ENCODE results near the gene CACNB4. TPM values are rescaled to one million over a fixed set of nuclear protein-coding genes. Genes with fewer than 3 reads are reported as not detected.

CACNB4 gene
- total RNA-seq, 1 experiment from 2014 or later: 0.11 TPM

- DNase-seq (ENCODE audit: low read depth): peak; percentile 2
These were observed 238.2 kb downstream of the CACNB4 start for GRCh38 chr2:151860613-151861146.

GRCh38 chr2:151860210-151860609 is 238.6 kb downstream of the CACNB4 start:
- DNase-seq (ENCODE audit: low read depth): peak; percentile 2

- DNase-seq (ENCODE audit: low read depth): no peak
These were observed 241.2 kb downstream of the CACNB4 start for GRCh38 chr2:151857650-151858049.

- no peak for DNase-seq (ENCODE audit: low read depth)
These were observed 243.7 kb downstream of the CACNB4 start for GRCh38 chr2:151855111-151855510.

GRCh38 chr2:151853070-151853758 is 245.6 kb downstream of the CACNB4 start:
- DNase-seq (ENCODE audit: low read depth): peak; percentile 2

GRCh38 chr2:151852260-151853069 is 246.4 kb downstream of the CACNB4 start:
- DNase-seq (ENCODE audit: low read depth): peak; percentile 80

- peak; percentile 47 for DNase-seq (ENCODE audit: low read depth)
These were observed 247.1 kb downstream of the CACNB4 start for GRCh38 chr2:151851761-151852160.

GRCh38 chr2:151849413-151850010 is 249.3 kb downstream of the CACNB4 start:
- DNase-seq (ENCODE audit: low read depth): no peak

GRCh38 chr2:151845884-151846283 is 253.0 kb downstream of the CACNB4 start:
- DNase-seq (ENCODE audit: low read depth): no peak

- DNase-seq (ENCODE audit: low read depth): no peak
These were observed 253.4 kb downstream of the CACNB4 start for GRCh38 chr2:151845481-151845880.

- DNase-seq (ENCODE audit: low read depth): no peak
These were observed 254.5 kb downstream of the CACNB4 start for GRCh38 chr2:151844211-151844896.

- no peak for DNase-seq (ENCODE audit: low read depth)
These were observed 255.2 kb downstream of the CACNB4 start for GRCh38 chr2:151843691-151844061.

- DNase-seq (ENCODE audit: low read depth): no peak
These were observed 255.8 kb downstream of the CACNB4 start for GRCh38 chr2:151842830-151843690.

- no peak for DNase-seq (ENCODE audit: low read depth)
These were observed 257.8 kb downstream of the CACNB4 start for GRCh38 chr2:151841047-151841424.

- DNase-seq (ENCODE audit: low read depth): no peak
These were observed 258.4 kb downstream of the CACNB4 start for GRCh38 chr2:151840216-151841046.

- no peak for DNase-seq (ENCODE audit: low read depth)
These were observed 260.9 kb downstream of the CACNB4 start for GRCh38 chr2:151837926-151838325.

GRCh38 chr2:151833984-151834383 is 264.9 kb downstream of the CACNB4 start:
- DNase-seq (ENCODE audit: low read depth): no peak

- DNase-seq (ENCODE audit: low read depth): no peak
These were observed 267.9 kb downstream of the CACNB4 start for GRCh38 chr2:151830961-151831360.

- DNase-seq (ENCODE audit: low read depth): no peak
These were observed 269.9 kb downstream of the CACNB4 start for GRCh38 chr2:151828890-151829324.
